Tibial nerve (tissue), 4 donors: ENCODE measurements around the gene BHLHA9. TPM values are rescaled to one million over a fixed set of nuclear protein-coding genes. Genes with fewer than 3 reads are reported as not detected.
"Not testable (repeated sequence)": the region's sequence is repeated elsewhere in the genome, so short reads cannot be mapped to it uniquely, and the experiment has no call there.

Source experiments
- DNase-seq, 2 donors: peaks; one replicate each; pipeline ENCODE4 v3.0.0-alpha.2; 2019; ENCODE audit warnings: low spot score in 2 of 2
- H3K27ac ChIP-seq, 4 donors: fragments of 200-600 bp; sonication (generic) in 3 of 4; one replicate each; pipeline ENCODE4 v1.5.1; 2017 to 2019; ENCODE audit warnings: mild to moderate bottlenecking in 1 of 4
- H3K27me3 ChIP-seq, 2 donors: fragments of 200-600 bp; sonication (generic) in 1 of 2; one replicate each; pipeline versions ENCODE4 v1.5.1 to v1.6.0; 2017 to 2019
- H3K36me3 ChIP-seq, 3 donors: fragments of 200-600 bp; sonication (generic); one replicate each; pipeline ENCODE4 v1.5.1; 2018 to 2019
- H3K4me1 ChIP-seq, 4 donors: fragments of 200-600 bp; sonication (generic) in 3 of 4; one replicate each; pipeline ENCODE4 v1.5.1; 2017 to 2019
- H3K4me3 ChIP-seq, 4 donors: fragments of 200-600 bp; sonication (generic) in 3 of 4; one replicate each; pipeline ENCODE4 v1.5.1; 2017 to 2019; ENCODE audit warnings: mild to moderate bottlenecking in 1 of 4, moderate library complexity in 1 of 4
- H3K9me3 ChIP-seq, 4 donors: fragments of 200-600 bp; sonication (generic) in 3 of 4; one replicate each; pipeline ENCODE4 v1.5.1; 2017 to 2019
- EP300 ChIP-seq, 2 donors: sonication (generic); formaldehyde crosslinking; IDR thresholded peaks; one replicate each; pipeline ENCODE4 v1.6.1; 2017; ENCODE audit warnings: antibody characterized with exemption in 2 of 2, mild to moderate bottlenecking in 1 of 2
- POLR2A ChIP-seq, 2 donors: fragments of 450-650 bp; IDR thresholded peaks; one replicate each; pipeline ENCODE4 v1.6.1; 2017; ENCODE audit warnings: antibody characterized with exemption in 2 of 2, mild to moderate bottlenecking in 2 of 2, moderate library complexity in 2 of 2
- WGBS, 2 donors: methylation state at CpG; one replicate each; pipeline ENCODE4 v1.1.5; 2018; 5-methylcytosine and 5-hydroxymethylcytosine counted together
- total RNA-seq, 4 donors: library from RNA; depleted of rRNA; stranded (reverse); fragments of >200 nt; gene quantifications; one replicate each; pipeline ENCODE4 v1.1.0, GENCODE V29; 2016
- TF ChIP-seq, protein P1 (sequence below), 5 experiments: fragments of 200-600 bp in 3 of 5; fragments of 450-650 bp in 2 of 5; sonication (generic) in 3 of 5; IDR thresholded peaks; one replicate each; pipeline ENCODE4 v1.5.1; 2016 to 2019; ENCODE audit warnings: antibody characterized with exemption in 5 of 5, mild to moderate bottlenecking in 3 of 5, moderate library complexity in 2 of 5

BHLHA9 gene
- total RNA-seq, 4 donors from 2014 or later, result not detected

DNA sequence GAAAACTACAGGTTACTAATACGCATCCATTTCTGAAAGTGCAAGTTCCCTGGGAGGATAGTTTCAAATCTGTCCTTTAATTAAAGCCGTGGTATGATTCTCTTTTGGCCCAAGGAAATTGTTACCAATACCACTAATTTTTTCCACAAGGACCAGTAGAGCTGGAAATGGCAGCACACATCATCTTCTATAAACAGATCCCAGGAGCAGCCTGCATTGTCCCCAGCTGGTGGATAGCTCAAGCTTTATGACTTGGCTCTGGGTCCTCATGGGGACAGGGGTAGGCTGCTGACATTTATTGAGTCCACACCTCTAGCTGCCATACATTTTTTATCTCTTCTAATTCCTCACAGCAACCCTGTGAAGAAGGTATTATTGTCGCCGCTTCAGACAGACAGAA lies 35.8 kb upstream of the BHLHA9 start:
- H3K27ac ChIP-seq, result no peak overlapping the region
- WGBS, 2 donors, result 71 to 81% methylated on average over 4 of the region's 4 CpGs
- no peak overlapping the region for H3K4me3 ChIP-seq
- TF ChIP-seq EP300 (IDR thresholded peaks at IDR 0.05) (no peak), POLR2A (IDR thresholded peaks at IDR 0.05) (no peak)
- TF ChIP-seq, protein P1, sequence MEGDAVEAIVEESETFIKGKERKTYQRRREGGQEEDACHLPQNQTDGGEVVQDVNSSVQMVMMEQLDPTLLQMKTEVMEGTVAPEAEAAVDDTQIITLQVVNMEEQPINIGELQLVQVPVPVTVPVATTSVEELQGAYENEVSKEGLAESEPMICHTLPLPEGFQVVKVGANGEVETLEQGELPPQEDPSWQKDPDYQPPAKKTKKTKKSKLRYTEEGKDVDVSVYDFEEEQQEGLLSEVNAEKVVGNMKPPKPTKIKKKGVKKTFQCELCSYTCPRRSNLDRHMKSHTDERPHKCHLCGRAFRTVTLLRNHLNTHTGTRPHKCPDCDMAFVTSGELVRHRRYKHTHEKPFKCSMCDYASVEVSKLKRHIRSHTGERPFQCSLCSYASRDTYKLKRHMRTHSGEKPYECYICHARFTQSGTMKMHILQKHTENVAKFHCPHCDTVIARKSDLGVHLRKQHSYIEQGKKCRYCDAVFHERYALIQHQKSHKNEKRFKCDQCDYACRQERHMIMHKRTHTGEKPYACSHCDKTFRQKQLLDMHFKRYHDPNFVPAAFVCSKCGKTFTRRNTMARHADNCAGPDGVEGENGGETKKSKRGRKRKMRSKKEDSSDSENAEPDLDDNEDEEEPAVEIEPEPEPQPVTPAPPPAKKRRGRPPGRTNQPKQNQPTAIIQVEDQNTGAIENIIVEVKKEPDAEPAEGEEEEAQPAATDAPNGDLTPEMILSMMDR (IDR thresholded peaks at IDR 0.05), result no peak
- peaks cover 0 to 6% (median 0%) of the 10 kb centered on the region in 4 donors for H3K9me3 ChIP-seq
- H3K27me3 ChIP-seq, result peaks cover 0 to 38% of the 10 kb centered on the region in 2 donors
- no peak for DNase-seq
- H3K4me1 ChIP-seq, result peaks cover 0 to 13% (median 3%) of the 10 kb centered on the region in 4 donors
- H3K36me3 ChIP-seq, result no peaks in the 10 kb centered on the region

DNA sequence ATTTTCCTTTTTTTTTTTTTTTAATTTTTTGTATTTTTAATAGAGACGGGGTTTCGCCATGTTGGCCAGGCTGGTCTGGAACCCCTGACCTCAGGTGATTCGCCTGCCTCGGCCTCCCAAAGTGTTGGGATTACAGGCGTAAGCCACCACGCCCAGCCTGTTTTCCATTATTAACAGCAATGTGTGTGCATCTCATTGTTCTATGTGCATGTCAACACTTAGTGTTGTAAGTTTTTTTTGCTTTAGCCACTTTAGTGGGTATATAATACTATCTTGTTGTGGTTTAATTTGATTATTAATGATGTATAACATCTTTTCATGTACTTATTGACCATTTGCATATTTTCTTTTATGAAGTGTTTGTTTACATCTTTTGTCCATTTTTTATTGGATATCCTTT lies 32.8 kb upstream of the BHLHA9 start:
- WGBS, 2 donors, result 92 to 95% methylated on average over 6 of the region's 6 CpGs
- TF ChIP-seq POLR2A (IDR thresholded peaks at IDR 0.05) (no peak), EP300 (IDR thresholded peaks at IDR 0.05) (no peak)
- TF ChIP-seq, protein P1 (IDR thresholded peaks at IDR 0.05), result no peak

DNA sequence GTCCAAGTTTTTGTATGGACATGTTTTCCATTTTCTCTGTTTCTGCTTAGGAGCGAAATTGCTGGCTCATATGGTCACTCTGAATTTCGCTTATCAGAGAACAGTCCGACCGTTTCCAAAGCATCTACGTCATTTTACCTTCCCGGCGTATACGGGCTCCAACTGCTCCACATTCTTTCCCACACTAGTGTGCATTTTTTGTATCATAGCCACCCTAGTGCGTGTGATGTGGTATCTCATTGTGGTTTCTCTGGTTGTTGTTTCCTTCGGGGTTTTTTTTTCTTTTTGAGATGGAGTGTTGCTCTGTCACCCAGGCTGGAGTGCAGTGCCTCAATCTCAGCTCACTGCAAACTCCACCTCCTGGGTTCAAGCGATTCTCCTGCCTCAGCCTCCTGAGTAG lies 31.0 kb upstream of the BHLHA9 start:
- no peak overlapping the region for H3K27ac ChIP-seq
- H3K27me3 ChIP-seq, result peaks cover 0 to 10% of the 10 kb centered on the region in 2 donors
- no peaks in the 10 kb centered on the region for H3K36me3 ChIP-seq
- no peaks in the 10 kb centered on the region for H3K4me1 ChIP-seq
- no peak overlapping the region for H3K4me3 ChIP-seq
- peaks cover 0 to 6% (median 0%) of the 10 kb centered on the region in 4 donors for H3K9me3 ChIP-seq
- no peak for DNase-seq
- TF ChIP-seq, protein P1 (IDR thresholded peaks at IDR 0.05), result no peak
- TF ChIP-seq EP300 (IDR thresholded peaks at IDR 0.05) (no peak), POLR2A (IDR thresholded peaks at IDR 0.05) (no peak)
- WGBS, 2 donors, result 85 to 90% methylated on average over 11 of the region's 11 CpGs

More for the DNA sequence above, 32.8 kb upstream of the BHLHA9 start:
- Histone ChIP-seq H3K36me3 (no peaks in the 10 kb centered on the region), H3K27me3 (peaks cover 0 to 17% of the 10 kb centered on the region in 2 donors), H3K9me3 (peaks cover 0 to 6% (median 0%) of the 10 kb centered on the region in 4 donors), H3K27ac (no peak overlapping the region), H3K4me1 (no peaks in the 10 kb centered on the region), H3K4me3 (no peak overlapping the region)
- no peak for DNase-seq

DNA sequence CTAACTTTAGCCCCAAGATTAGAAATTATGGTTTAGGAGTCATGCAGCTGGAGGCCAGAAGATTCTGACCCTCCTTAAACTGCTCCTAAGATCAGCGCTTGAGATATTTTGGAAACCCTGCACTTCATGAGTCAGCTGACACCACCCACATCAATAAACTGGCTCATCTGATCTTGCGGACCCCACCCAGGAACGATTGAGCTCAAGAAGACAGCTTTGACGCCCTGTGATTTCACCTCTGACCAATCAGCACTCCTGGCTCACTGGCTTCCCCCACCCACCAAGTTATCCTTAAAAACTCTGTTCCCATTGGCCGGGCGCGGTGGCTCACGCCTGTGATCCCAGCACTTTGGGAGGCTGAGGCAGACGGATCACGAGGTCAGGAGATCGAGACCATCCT lies 29.8 kb upstream of the BHLHA9 start:
- not testable (repeated sequence) for H3K36me3 ChIP-seq, H3K9me3 ChIP-seq, H3K4me3 ChIP-seq, H3K27ac ChIP-seq, H3K27me3 ChIP-seq, H3K4me1 ChIP-seq, DNase-seq
- 68 to 71% methylated on average over 11 of the region's 11 CpGs for WGBS, 2 donors

DNA sequence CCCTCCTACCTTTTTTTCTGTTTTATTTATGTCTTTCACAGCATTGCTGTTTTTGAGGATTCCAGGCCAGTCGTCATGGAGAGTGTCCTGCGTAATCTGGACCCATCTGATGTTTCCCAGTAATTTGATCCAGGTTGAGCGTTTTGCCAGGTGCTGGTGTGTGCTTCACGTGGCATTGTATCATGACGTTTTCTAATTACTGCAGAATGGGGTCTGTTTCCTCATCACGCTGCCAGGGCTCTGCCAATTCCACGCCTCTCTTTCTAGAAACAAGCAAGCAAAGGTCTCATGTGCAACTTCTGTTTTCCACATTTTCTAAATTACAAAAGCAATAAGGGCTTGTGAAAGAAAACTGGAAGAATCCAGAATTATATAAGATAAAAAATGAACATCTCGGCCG lies 28.3 kb upstream of the BHLHA9 start:
- 35 to 42% methylated on average over 9 of the region's 9 CpGs for WGBS, 2 donors
- no peaks in the 10 kb centered on the region for H3K4me1 ChIP-seq
- DNase-seq, result peak; percentile 28 to 72
- H3K4me3 ChIP-seq, result no peak overlapping the region
- H3K27ac ChIP-seq, result peak overlapping the region in 1 of 4 donors; percentile 51
- no peaks in the 10 kb centered on the region for H3K36me3 ChIP-seq
- peaks cover 0 to 6% (median 0%) of the 10 kb centered on the region in 4 donors for H3K9me3 ChIP-seq
- H3K27me3 ChIP-seq, result peaks cover 0 to 7% of the 10 kb centered on the region in 2 donors
- TF ChIP-seq POLR2A (IDR thresholded peaks at IDR 0.05), result no peak
- TF ChIP-seq EP300 (IDR thresholded peaks at IDR 0.05), result peak in 1 of 2 donors; percentile 76

DNA sequence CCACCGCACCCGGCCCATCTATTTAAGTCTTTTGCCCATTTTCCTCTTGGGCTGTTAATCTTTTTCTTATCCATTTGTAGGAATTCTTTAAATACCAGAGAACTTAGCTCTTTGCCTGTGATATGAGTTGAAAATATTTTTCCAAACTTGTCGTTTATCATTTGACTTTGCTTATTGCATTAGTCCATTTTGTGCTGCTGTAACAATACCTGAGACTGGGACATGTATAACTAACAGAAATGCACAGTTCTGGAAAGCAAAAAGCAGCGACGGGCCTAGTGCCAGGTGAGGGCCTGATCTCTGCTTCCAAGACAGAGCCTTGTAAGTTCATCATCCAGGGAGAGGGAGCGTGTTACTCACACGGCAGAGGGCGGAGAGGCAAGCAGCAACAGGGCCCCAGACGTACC lies 25.6 kb upstream of the BHLHA9 start:
- Histone ChIP-seq H3K36me3 (no peaks in the 10 kb centered on the region), H3K27me3 (peaks cover 0 to 4% of the 10 kb centered on the region in 2 donors), H3K27ac (no peak overlapping the region), H3K9me3 (peaks cover 0 to 7% (median 0%) of the 10 kb centered on the region in 4 donors), H3K4me3 (no peak overlapping the region), H3K4me1 (no peaks in the 10 kb centered on the region)
- 48 to 53% methylated on average over 9 of the region's 9 CpGs for WGBS, 2 donors
- TF ChIP-seq POLR2A (IDR thresholded peaks at IDR 0.05) (no peak), EP300 (IDR thresholded peaks at IDR 0.05) (no peak)
- TF ChIP-seq, protein P1 (IDR thresholded peaks at IDR 0.05), result no peak
- DNase-seq, result no peak
